Glomerular endothelial cell (primary cell): Measurements from ENCODE around the gene PPIL1. TPM values are rescaled to one million over a fixed set of nuclear protein-coding genes. Genes with fewer than 3 reads are reported as not detected.

Experiments used
- DNase-seq: peaks from one replicate; pipeline ENCODE4 v3.0.0-alpha.2; 2011; ENCODE audit warnings: low read depth, low spot score; ENCODE audit errors: extremely low read depth
- total RNA-seq: library from RNA; depleted of rRNA; stranded (reverse); fragments of >200 nt; gene quantifications from 2 replicates; pipeline ENCODE4 v1.2.3, GENCODE V29; 2015

PPIL1 gene
- total RNA-seq, 1 donor from 2014 or later = 25.4 TPM

GRCh38 chr6:36857325-36857724 is 17.3 kb downstream of the PPIL1 start:
- no peak for DNase-seq

- no peak for DNase-seq
These were observed 18.3 kb downstream of the PPIL1 start for GRCh38 chr6:36856277-36856676.

GRCh38 chr6:36855750-36856149 is 18.9 kb downstream of the PPIL1 start:
- DNase-seq = no peak

GRCh38 chr6:36853325-36853724 is 21.3 kb downstream of the PPIL1 start:
- peak; percentile 71 for DNase-seq

- DNase-seq = no peak
These were observed 22.0 kb downstream of the PPIL1 start for GRCh38 chr6:36852481-36853147.

- no peak for DNase-seq
These were observed 23.0 kb downstream of the PPIL1 start for GRCh38 chr6:36851626-36852025.

GRCh38 chr6:36851149-36851614 is 23.4 kb downstream of the PPIL1 start:
- peak; percentile 64 for DNase-seq

- DNase-seq = no peak
These were observed 24.6 kb downstream of the PPIL1 start for GRCh38 chr6:36850021-36850420.

GRCh38 chr6:36848658-36849441 is 25.8 kb downstream of the PPIL1 start:
- DNase-seq = no peak

GRCh38 chr6:36847991-36848390 is 26.6 kb downstream of the PPIL1 start:
- DNase-seq = no peak

- no peak for DNase-seq
These were observed 27.5 kb downstream of the PPIL1 start for GRCh38 chr6:36847152-36847551.

- DNase-seq = no peak
These were observed 29.4 kb downstream of the PPIL1 start for GRCh38 chr6:36845233-36845632.

GRCh38 chr6:36844232-36845170 is 30.1 kb downstream of the PPIL1 start:
- DNase-seq = no peak

- DNase-seq = no peak
These were observed 31.4 kb downstream of the PPIL1 start for GRCh38 chr6:36843170-36843569.

GRCh38 chr6:36841756-36842155 is 32.8 kb downstream of the PPIL1 start:
- DNase-seq = no peak

- no peak for DNase-seq
These were observed 33.9 kb downstream of the PPIL1 start for GRCh38 chr6:36840432-36841403.

GRCh38 chr6:36839749-36840431 is 34.7 kb downstream of the PPIL1 start:
- no peak for DNase-seq

GRCh38 chr6:36838896-36839748 is 35.5 kb downstream of the PPIL1 start, which contains the start of gene CPNE5:
CPNE5 (minus strand) TSS chr6:36839444; CDS start chr6:36839377, 67 bp downstream.
- DNase-seq = no peak
